ENCODE results near the gene C1QTNF8.
"Not testable (repeated sequence)": the region's sequence is repeated elsewhere in the genome, so short reads cannot be mapped to it uniquely, and the experiment has no call there.

C1QTNF8 gene

GRCh38 chr16:1091992-1092552 is 4.0 kb downstream of the C1QTNF8 start:
- no peak for DNase-seq

GRCh38 chr16:1090620-1091587 is 5.1 kb downstream of the C1QTNF8 start:
- no peak for DNase-seq

- no peak for DNase-seq
These were observed 6.0 kb downstream of the C1QTNF8 start for GRCh38 chr16:1089822-1090619.

GRCh38 chr16:1089439-1089821 is 6.6 kb downstream of the C1QTNF8 start:
- DNase-seq, result no peak

GRCh38 chr16:1088295-1089170 is 7.5 kb downstream of the C1QTNF8 start:
- DNase-seq, result no peak

GRCh38 chr16:1086443-1086842 is 9.6 kb downstream of the C1QTNF8 start:
- DNase-seq, result not testable (repeated sequence)

- no peak for DNase-seq
These were observed 11.1 kb downstream of the C1QTNF8 start for GRCh38 chr16:1084971-1085370.

GRCh38 chr16:1082952-1083675 is 12.9 kb downstream of the C1QTNF8 start:
- DNase-seq, result no peak

- no peak for DNase-seq
These were observed 13.6 kb downstream of the C1QTNF8 start for GRCh38 chr16:1082266-1082951.

GRCh38 chr16:1081734-1082265 is 14.2 kb downstream of the C1QTNF8 start:
- DNase-seq, result no peak

- no peak for DNase-seq
These were observed 15.0 kb downstream of the C1QTNF8 start for GRCh38 chr16:1080801-1081733.

- no peak for DNase-seq
These were observed 16.1 kb downstream of the C1QTNF8 start for GRCh38 chr16:1079786-1080525.

GRCh38 chr16:1079341-1079740 is 16.7 kb downstream of the C1QTNF8 start:
- DNase-seq, result no peak

GRCh38 chr16:1078579-1079021 is 17.4 kb downstream of the C1QTNF8 start:
- no peak for DNase-seq

GRCh38 chr16:1077877-1078578 is 18.0 kb downstream of the C1QTNF8 start:
- no peak for DNase-seq

GRCh38 chr16:1076801-1077576 is 19.1 kb downstream of the C1QTNF8 start:
- DNase-seq, result no peak

GRCh38 chr16:1075546-1075945 is 20.5 kb downstream of the C1QTNF8 start:
- no peak for DNase-seq

- DNase-seq, result no peak
These were observed 21.7 kb downstream of the C1QTNF8 start for GRCh38 chr16:1074379-1074649.
